ENCODE measurements around the gene BIN1.

BIN1 gene

DNA sequence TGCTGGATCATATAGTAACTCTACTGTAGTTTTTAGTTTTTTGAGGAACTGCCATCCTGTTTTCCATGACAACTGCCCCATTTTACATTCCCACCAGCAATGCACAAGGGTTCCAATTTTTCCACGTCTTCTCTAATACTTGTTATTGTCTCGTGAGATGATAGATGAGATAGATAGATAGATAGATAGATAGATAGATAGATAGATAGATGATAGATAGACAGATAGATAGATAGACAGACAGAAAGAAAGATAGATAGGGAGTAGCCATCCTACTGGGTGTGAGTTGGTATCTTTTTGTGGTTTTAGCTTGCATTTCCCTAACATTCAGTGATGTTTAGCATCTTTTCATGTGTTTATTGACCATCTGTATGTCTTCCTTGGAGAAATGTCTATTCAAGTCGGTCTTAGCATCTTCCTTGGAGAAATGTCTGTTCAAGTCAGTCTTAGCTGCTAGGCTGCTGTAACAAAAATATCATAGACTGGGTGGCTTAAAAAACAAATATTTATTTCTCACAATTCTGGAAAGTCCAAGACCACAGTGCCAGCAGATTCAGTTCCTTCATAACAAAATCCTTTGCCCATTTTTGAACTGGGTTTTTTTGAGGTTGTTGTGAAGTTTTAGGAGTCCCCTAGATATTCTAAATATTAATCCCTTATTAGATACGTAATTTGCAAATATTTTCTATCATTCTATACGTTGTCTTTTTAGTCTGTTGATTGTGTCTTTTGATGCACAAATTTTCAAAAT lies 98.5 kb downstream of the BIN1 start:
- no peak overlapping the region for H3K4me3 Mint-ChIP-seq
- H3K36me3 Mint-ChIP-seq (ENCODE audit: low read depth), result no peaks in the 10 kb centered on the region
- H3K27me3 Mint-ChIP-seq (ENCODE audit: low read depth), result peaks cover 34% of the 10 kb centered on the region
- no peaks in the 10 kb centered on the region for H3K4me1 Mint-ChIP-seq (ENCODE audit: low read depth)
- H3K27ac Mint-ChIP-seq, result no peak overlapping the region
- no peaks in the 10 kb centered on the region for H3K9me3 Mint-ChIP-seq

DNA sequence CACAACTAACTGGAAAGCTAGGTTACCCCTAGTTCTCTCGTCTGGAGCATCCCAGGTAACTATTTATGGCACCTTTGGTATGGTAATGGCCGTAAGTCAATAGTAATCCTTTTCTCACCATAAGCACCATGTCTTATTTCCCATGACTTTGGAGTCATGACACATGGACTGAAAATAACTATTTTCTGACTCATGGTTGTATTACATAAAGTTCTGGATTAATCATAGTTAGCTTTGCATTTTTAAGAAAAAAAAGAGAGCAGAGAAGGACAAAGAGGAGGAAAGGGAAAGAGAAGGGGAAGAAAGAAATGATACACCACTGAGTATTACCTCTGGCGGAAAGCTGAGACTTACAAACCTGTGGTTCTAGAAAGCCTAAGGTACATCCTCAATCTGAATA lies 99.3 kb downstream of the BIN1 start:
- H3K36me3 Mint-ChIP-seq (ENCODE audit: low read depth), result no peaks in the 10 kb centered on the region
- H3K27ac Mint-ChIP-seq, result no peak overlapping the region

DNA sequence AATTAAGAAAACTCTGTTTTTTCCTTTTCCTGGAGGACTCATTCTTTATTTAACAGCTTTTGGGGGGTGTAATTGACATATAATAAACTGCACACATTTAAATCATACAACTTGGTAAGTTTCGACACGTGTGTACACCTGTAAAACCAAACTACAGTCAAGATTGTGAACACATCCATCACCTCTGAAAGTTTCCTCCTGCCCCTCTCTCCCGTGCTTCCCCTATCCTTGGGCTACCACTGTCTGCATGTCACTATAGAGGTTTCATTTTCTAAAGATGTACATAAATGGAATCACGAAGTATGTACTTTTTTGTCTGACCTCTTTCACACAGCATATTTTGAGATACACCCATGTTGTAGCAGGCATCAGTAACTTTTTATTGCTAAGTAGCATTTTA lies 100.0 kb downstream of the BIN1 start:
- Mint-ChIP-seq H3K36me3 (ENCODE audit: low read depth) (no peaks in the 10 kb centered on the region), H3K4me3 (no peak overlapping the region), H3K9me3 (no peaks in the 10 kb centered on the region), H3K27ac (no peak overlapping the region), H3K27me3 (ENCODE audit: low read depth) (peaks cover 29% of the 10 kb centered on the region), H3K4me1 (ENCODE audit: low read depth) (no peaks in the 10 kb centered on the region)

More for the DNA sequence above, 99.3 kb downstream of the BIN1 start:
- H3K4me1 Mint-ChIP-seq (ENCODE audit: low read depth), result no peaks in the 10 kb centered on the region
- H3K9me3 Mint-ChIP-seq, result no peaks in the 10 kb centered on the region
- no peak overlapping the region for H3K4me3 Mint-ChIP-seq
- peaks cover 29% of the 10 kb centered on the region for H3K27me3 Mint-ChIP-seq (ENCODE audit: low read depth)

DNA sequence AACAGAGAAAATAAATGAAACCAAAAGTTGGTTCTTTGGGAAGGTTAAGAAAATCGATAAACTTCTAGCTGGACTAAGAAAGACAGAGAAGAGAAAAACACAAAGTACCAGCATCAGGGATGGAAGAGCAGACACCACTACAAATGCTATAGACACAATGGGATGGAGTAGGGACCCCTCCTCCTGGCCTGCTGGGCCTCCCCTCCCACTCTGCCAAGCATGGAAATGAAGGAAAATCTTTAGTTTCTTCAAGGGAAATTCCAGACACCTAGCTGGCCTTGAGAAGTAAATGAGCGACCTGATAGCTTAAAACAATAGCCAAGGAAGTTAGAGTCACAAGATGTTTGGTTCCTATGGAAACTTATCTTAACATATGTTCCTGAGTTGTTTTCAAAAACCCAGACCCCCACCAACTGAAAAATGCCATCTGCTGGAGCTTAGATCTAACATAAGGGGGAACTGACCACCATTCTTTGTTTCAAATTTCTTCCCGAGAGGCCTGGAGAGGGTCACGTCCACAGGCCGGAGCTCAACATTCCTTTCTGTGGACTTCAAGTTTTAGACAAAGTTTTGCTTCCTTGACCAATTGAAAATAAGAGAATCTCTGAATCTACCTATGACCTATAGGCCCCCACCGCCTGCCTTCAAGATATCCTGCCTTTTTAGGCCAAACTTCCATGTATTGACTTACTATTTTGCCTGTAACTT lies 101.9 kb downstream of the BIN1 start:
- H3K9me3 Mint-ChIP-seq, result no peaks in the 10 kb centered on the region
- no peak overlapping the region for H3K4me3 Mint-ChIP-seq
- no peaks in the 10 kb centered on the region for H3K4me1 Mint-ChIP-seq (ENCODE audit: low read depth)
- H3K36me3 Mint-ChIP-seq (ENCODE audit: low read depth), result no peaks in the 10 kb centered on the region
- H3K27me3 Mint-ChIP-seq (ENCODE audit: low read depth), result peaks cover 17% of the 10 kb centered on the region
- H3K27ac Mint-ChIP-seq, result no peak overlapping the region

DNA sequence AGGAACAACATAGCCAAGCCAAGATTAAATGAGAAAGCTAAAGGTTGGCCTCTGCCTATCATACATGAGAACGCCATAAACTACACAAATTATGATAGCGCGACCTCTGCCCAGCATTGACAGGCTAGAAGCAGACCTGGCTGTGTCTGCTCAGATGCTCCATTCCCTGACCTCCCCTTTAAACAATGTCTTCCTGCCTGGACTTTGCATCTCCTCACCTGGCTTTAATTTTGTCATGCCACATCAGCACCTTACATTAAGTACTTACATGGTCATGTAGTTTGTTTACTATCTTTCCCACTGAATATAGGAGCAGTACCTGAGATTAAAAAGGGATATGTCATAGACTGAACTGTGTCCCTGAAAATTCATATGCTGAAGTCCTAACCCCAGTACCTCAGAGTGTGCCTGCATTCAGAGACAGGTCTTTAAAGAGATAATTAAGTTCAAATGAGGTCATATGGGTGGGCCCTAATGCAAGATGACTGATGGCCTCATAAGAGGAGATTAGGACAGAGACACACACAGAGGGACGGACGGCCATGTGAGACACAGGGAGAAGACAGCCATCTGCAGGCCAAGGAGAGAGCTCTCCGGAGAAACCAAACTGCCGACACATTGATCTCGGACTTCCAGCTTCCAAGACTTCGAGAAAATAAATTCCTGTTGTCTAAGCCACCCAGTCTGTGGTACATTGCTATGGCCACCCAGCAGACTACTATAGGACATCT lies 103.7 kb downstream of the BIN1 start:
- H3K9me3 Mint-ChIP-seq, result no peaks in the 10 kb centered on the region
- H3K36me3 Mint-ChIP-seq (ENCODE audit: low read depth), result no peaks in the 10 kb centered on the region
- no peak overlapping the region for H3K27ac Mint-ChIP-seq
- no peaks in the 10 kb centered on the region for H3K4me1 Mint-ChIP-seq (ENCODE audit: low read depth)
- peaks cover 11% of the 10 kb centered on the region for H3K27me3 Mint-ChIP-seq (ENCODE audit: low read depth)
- no peak overlapping the region for H3K4me3 Mint-ChIP-seq

DNA sequence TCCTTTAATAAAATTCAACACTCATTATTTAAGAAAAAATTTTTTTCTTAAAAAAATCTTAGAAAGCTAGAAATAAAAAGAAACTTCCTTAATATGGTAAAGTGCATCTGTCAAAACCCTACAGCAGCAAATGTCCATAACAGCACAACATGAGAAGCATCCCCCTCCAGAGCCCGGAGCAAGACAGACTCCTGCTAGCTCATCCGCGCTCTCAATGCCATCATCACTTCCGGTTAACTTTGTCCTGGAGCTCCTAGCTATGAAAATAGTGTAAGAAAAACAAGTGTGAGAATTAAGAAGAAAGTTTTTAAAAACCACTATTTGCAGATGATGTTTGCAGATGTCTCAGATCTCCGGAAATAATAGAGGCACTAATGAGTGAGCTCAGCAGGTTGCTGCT lies 105.2 kb downstream of the BIN1 start:
- H3K4me1 Mint-ChIP-seq (ENCODE audit: low read depth), result no peaks in the 10 kb centered on the region
- H3K9me3 Mint-ChIP-seq, result no peaks in the 10 kb centered on the region
- no peaks in the 10 kb centered on the region for H3K36me3 Mint-ChIP-seq (ENCODE audit: low read depth)

DNA sequence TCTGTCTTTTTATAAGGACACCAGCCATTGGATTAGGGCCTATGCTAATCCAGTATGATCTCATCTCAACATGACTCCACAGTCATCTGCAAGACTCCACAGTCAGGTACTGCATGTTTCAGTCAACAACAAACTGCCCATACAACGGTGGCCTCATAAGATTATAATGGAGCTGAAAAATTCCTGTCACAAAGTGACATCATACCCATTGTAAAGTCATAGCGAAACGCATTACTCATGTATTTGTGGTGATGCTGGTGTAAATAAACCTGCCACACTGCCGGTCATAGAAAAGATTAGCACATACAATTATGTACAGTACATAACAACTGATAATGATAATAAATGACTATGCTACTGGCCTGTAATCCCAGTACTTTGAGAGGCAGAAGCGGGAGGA lies 106.0 kb downstream of the BIN1 start:
- H3K4me3 Mint-ChIP-seq, result no peak overlapping the region
- no peak overlapping the region for H3K27ac Mint-ChIP-seq
- no peaks in the 10 kb centered on the region for H3K9me3 Mint-ChIP-seq
- no peaks in the 10 kb centered on the region for H3K36me3 Mint-ChIP-seq (ENCODE audit: low read depth)
- H3K27me3 Mint-ChIP-seq (ENCODE audit: low read depth), result peaks cover 9% of the 10 kb centered on the region
- H3K4me1 Mint-ChIP-seq (ENCODE audit: low read depth), result no peaks in the 10 kb centered on the region

More for the DNA sequence above, 105.2 kb downstream of the BIN1 start:
- H3K27me3 Mint-ChIP-seq (ENCODE audit: low read depth), result peaks cover 5% of the 10 kb centered on the region
- H3K4me3 Mint-ChIP-seq, result no peak overlapping the region
- no peak overlapping the region for H3K27ac Mint-ChIP-seq

DNA sequence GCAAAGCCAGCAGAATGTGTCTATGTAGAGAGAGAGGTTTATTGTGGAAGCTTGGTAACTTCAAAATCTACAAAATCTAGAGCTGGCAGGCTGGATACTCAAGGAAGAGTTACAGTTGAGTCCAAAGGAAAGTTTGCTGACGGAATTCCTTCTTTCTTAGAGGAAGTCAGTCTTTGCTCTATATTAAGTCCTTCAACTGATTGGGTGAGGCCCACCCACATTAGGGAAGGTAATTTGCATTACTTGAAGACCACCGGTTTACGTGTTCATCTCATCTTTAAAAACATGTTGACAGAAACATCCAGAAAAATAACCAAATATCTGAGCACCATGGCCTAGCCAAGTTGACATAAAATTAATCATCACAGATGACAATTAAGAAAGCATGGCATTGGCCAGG lies 106.8 kb downstream of the BIN1 start:
- Mint-ChIP-seq H3K4me3 (no peak overlapping the region), H3K27me3 (ENCODE audit: low read depth) (peaks cover 9% of the 10 kb centered on the region), H3K27ac (no peak overlapping the region), H3K36me3 (ENCODE audit: low read depth) (no peaks in the 10 kb centered on the region), H3K4me1 (ENCODE audit: low read depth) (no peaks in the 10 kb centered on the region), H3K9me3 (no peaks in the 10 kb centered on the region)

DNA sequence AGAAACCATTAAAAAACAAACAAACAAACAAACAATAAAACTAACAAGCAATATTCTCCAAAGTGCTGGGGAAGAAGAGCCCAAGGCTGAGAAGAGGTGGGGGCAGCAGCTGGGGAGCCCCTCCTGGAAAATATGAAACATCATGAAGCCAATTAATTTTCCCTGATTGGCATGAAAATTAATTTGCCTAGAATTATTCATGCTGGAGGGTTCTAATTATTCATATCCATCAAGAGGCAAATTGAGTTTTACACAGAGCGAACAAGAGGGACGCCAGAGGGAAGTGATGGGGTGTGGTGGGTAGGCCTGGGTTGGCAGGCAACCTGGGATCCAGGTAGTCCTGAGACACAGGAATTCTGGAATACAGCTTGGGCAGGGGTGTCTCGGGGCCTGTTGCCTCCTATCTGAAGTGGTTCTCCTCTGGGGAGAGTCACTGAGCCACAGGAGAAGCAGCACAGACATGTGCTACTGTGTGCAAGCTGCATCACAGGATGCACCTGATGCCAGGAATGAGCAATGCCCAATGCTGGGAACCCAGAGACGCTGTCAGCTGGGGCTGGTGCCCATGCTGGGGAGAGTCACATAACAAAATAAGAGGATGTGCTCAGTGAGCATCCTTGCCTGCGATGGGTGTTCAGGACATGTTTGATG lies 107.7 kb downstream of the BIN1 start:
- Mint-ChIP-seq H3K9me3 (no peaks in the 10 kb centered on the region), H3K4me1 (ENCODE audit: low read depth) (no peaks in the 10 kb centered on the region), H3K27ac (no peak overlapping the region), H3K4me3 (no peak overlapping the region), H3K27me3 (ENCODE audit: low read depth) (peaks cover 9% of the 10 kb centered on the region), H3K36me3 (ENCODE audit: low read depth) (no peaks in the 10 kb centered on the region)

DNA sequence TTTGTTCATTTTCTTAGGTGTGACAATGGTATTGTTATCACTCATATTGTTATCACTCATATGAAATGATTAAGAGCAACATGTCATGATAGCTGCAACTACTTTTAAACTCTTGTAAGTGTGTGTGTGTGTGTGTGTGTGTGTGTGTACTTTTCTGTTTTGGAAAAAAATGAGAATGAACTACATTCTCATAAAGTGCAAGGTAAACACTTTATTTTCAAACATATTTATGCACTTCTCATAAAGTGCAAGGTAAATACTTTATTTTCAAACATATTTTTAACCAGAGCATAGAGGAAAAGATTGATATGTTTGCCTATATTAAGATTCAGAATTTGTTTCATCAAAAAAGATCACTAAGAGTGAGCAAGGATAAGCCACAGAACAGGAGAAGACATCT lies 108.5 kb downstream of the BIN1 start:
- no peaks in the 10 kb centered on the region for H3K9me3 Mint-ChIP-seq
- no peak overlapping the region for H3K27ac Mint-ChIP-seq
- peaks cover 9% of the 10 kb centered on the region for H3K27me3 Mint-ChIP-seq (ENCODE audit: low read depth)
- no peaks in the 10 kb centered on the region for H3K36me3 Mint-ChIP-seq (ENCODE audit: low read depth)
- H3K4me1 Mint-ChIP-seq (ENCODE audit: low read depth), result no peaks in the 10 kb centered on the region
- no peak overlapping the region for H3K4me3 Mint-ChIP-seq

All from T-helper 1 cell treated with Interleukin-12 subunit alpha and Interleukin-12 subunit beta and Interleukin-4 antibody, amounts not matched to agents 30 μg/mL and 1 μg/mL, for 36 hours (primary cell).